Measurements from ENCODE around the gene C6orf89. TPM values are rescaled to one million over a fixed set of nuclear protein-coding genes. Genes with fewer than 3 reads are reported as not detected.
A peak's percentile ranks its signal among the peaks of the same experiment; 100 is the strongest.

The C6orf89 gene
- polyA plus RNA-seq, 3 donors = 19.2 to 37.5 (median 29.2) TPM

DNA sequence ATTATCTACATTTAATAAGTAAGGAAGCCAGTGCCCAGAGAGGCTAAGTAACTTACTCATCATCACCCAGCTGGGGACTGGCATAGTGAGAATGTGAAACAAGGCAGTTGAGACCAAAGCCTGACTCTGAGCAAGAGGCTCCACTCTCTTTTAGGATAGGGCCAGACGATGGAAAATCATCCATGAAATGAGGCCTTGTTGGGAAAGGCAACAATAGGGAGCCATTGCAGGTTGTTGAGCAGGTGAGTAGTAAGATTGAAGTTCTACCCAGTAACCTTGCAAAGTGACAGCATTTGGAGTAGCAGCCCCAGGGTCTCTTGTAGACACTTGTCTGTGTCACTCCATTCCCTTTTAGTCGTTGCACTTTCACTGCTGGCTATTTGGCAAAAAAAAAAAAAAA is 44.0 kb upstream of the C6orf89 start:
- Histone ChIP-seq H3K9me3 (replicated peaks in 1 of 2; ENCODE audit: control insufficient read depth in 1 of 2, insufficient read depth in 1 of 2, low read length in 2 of 2) (peaks cover 0 to 22% of the 10 kb centered on the region in 2 donors), H3K79me2 (ENCODE audit: insufficient read depth, low read length) (no peaks in the 10 kb centered on the region), H3K4me2 (replicated peaks; ENCODE audit: extremely low read depth, low read length, poor library complexity, severe bottlenecking) (no peak overlapping the region), H2AFZ (ENCODE audit: insufficient read depth, low read depth, low read length, poor library complexity, severe bottlenecking) (no peak overlapping the region), H3K36me3 (replicated peaks in 1 of 2; ENCODE audit: control insufficient read depth in 1 of 2, insufficient read depth in 2 of 2, low read length in 2 of 2) (no peaks in the 10 kb centered on the region), H4K20me1 (ENCODE audit: insufficient read depth, low read length) (no peaks in the 10 kb centered on the region), H3K27me3 (ENCODE audit: control insufficient read depth in 2 of 2, insufficient read depth in 2 of 2, low read length in 2 of 2) (peaks cover 29 to 44% of the 10 kb centered on the region in 2 donors), H3K9ac (ENCODE audit: insufficient read depth, low read length, poor library complexity, severe bottlenecking) (no peak overlapping the region), H3K4me1 (ENCODE audit: control insufficient read depth in 1 of 2, insufficient read depth in 2 of 2, low read length in 2 of 2) (peaks cover 26 to 34% of the 10 kb centered on the region in 2 donors), H3K27ac (ENCODE audit: low read depth in 1 of 2, low read length in 2 of 2) (no peak overlapping the region), H3K4me3 (replicated peaks in 1 of 3; ENCODE audit: low read depth in 2 of 3, low read length in 3 of 3) (no peak overlapping the region)
- TF ChIP-seq CTCF (IDR thresholded peaks at IDR 0.05) = no peak
- H3K27ac Mint-ChIP-seq = peak overlapping the region in 1 of 7 donors; percentile 46
- H3K4me3 Mint-ChIP-seq = no peak overlapping the region
- H3K27me3 Mint-ChIP-seq (ENCODE audit: low read depth in 3 of 3) = peaks cover 42 to 51% (median 44%) of the 10 kb centered on the region in 3 donors
- H3K36me3 Mint-ChIP-seq = peaks cover 8 to 15% of the 10 kb centered on the region in 2 donors
- no peak for DNase-seq
- intact Hi-C loops (cut with micrococcal nuclease) = loop anchor here in 1 of 2 donors (5.0 kb wide), 1 partner anchor 74 kb away; no protein-coding TSS in a partner anchor
- peaks cover 35% of the 10 kb centered on the region for H3K4me1 Mint-ChIP-seq
- 100% methylated on average over 1 of the region's 2 CpGs for WGBS (ENCODE audit: insufficient coverage)
- H3K9me3 Mint-ChIP-seq = peaks cover 0 to 12% (median 5%) of the 10 kb centered on the region in 7 donors

GRCh38 chr6:36843170-36843569 is 42.6 kb upstream of the C6orf89 start:
- Histone ChIP-seq H3K4me3 (replicated peaks in 1 of 3; ENCODE audit: low read depth in 2 of 3, low read length in 3 of 3) (no peak overlapping the region), H2AFZ (ENCODE audit: insufficient read depth, low read depth, low read length, poor library complexity, severe bottlenecking) (no peak overlapping the region), H3K36me3 (replicated peaks in 1 of 2; ENCODE audit: control insufficient read depth in 1 of 2, insufficient read depth in 2 of 2, low read length in 2 of 2) (no peaks in the 10 kb centered on the region), H3K4me2 (replicated peaks; ENCODE audit: extremely low read depth, low read length, poor library complexity, severe bottlenecking) (no peak overlapping the region), H4K20me1 (ENCODE audit: insufficient read depth, low read length) (no peaks in the 10 kb centered on the region), H3K9me3 (replicated peaks in 1 of 2; ENCODE audit: control insufficient read depth in 1 of 2, insufficient read depth in 1 of 2, low read length in 2 of 2) (peaks cover 0 to 21% of the 10 kb centered on the region in 2 donors), H3K4me1 (ENCODE audit: control insufficient read depth in 1 of 2, insufficient read depth in 2 of 2, low read length in 2 of 2) (peaks cover 26 to 36% of the 10 kb centered on the region in 2 donors), H3K9ac (ENCODE audit: insufficient read depth, low read length, poor library complexity, severe bottlenecking) (no peak overlapping the region), H3K27me3 (ENCODE audit: control insufficient read depth in 2 of 2, insufficient read depth in 2 of 2, low read length in 2 of 2) (peaks cover 24 to 30% of the 10 kb centered on the region in 2 donors), H3K79me2 (ENCODE audit: insufficient read depth, low read length) (no peaks in the 10 kb centered on the region), H3K27ac (ENCODE audit: low read depth in 1 of 2, low read length in 2 of 2) (no peak overlapping the region)
- Mint-ChIP-seq H3K27ac (peak overlapping the region in 1 of 7 donors; percentile 48), H3K27me3 (ENCODE audit: low read depth in 3 of 3) (peaks cover 33 to 41% (median 37%) of the 10 kb centered on the region in 3 donors), H3K4me1 (peaks cover 38% of the 10 kb centered on the region), H3K4me3 (peak overlapping the region in 1 of 2 donors; percentile 42), H3K9me3 (peaks cover 0 to 11% (median 5%) of the 10 kb centered on the region in 7 donors), H3K36me3 (peaks cover 8 to 10% of the 10 kb centered on the region in 2 donors)
- WGBS (ENCODE audit: insufficient coverage) = 92% methylated on average over 4 of the region's 4 CpGs
- intact Hi-C loops (cut with micrococcal nuclease) = loop anchor here in 1 of 2 donors (5.0 kb wide), 1 partner anchor 76 kb away; no protein-coding TSS in a partner anchor
- DNase-seq = no peak
- no peak for TF ChIP-seq CTCF (IDR thresholded peaks at IDR 0.05)

All from CD14-positive monocyte (primary cell).